A549 (cell line): ENCODE results near the gene DDB1.

Experiments used
- SMC3 ChIP-seq: fragments of >200 bp; sonication (Bioruptor Twin); formaldehyde crosslinking; IDR thresholded peaks from 3 replicates; pipeline ENCODE4 v1.6.1; 2018; ENCODE audit warnings: inconsistent platforms
- TF ChIP-seq, protein P1 (sequence below): fragments of >200 bp; sonication (Bioruptor Twin); formaldehyde crosslinking; IDR thresholded peaks from 3 replicates; pipeline ENCODE4 v1.5.1; 2016
- TF ChIP-seq, protein P2 (sequence below): fragments of 450-650 bp; IDR thresholded peaks from 2 replicates; pipeline ENCODE4 v1.6.1; 2014; ENCODE audit warnings: antibody characterized with exemption
- TF ChIP-seq, protein P3 (sequence below): fragments of 200-600 bp; sonication (generic); IDR thresholded peaks from 2 replicates; pipeline ENCODE4 v1.6.1; 2016; ENCODE audit warnings: antibody characterized with exemption, mild to moderate bottlenecking, moderate library complexity
- TF ChIP-seq, protein P4 (sequence below): fragments of >200 bp; sonication (Bioruptor Twin); formaldehyde crosslinking; IDR thresholded peaks from 2 replicates; pipeline ENCODE4 v1.6.1; 2016

DNA sequence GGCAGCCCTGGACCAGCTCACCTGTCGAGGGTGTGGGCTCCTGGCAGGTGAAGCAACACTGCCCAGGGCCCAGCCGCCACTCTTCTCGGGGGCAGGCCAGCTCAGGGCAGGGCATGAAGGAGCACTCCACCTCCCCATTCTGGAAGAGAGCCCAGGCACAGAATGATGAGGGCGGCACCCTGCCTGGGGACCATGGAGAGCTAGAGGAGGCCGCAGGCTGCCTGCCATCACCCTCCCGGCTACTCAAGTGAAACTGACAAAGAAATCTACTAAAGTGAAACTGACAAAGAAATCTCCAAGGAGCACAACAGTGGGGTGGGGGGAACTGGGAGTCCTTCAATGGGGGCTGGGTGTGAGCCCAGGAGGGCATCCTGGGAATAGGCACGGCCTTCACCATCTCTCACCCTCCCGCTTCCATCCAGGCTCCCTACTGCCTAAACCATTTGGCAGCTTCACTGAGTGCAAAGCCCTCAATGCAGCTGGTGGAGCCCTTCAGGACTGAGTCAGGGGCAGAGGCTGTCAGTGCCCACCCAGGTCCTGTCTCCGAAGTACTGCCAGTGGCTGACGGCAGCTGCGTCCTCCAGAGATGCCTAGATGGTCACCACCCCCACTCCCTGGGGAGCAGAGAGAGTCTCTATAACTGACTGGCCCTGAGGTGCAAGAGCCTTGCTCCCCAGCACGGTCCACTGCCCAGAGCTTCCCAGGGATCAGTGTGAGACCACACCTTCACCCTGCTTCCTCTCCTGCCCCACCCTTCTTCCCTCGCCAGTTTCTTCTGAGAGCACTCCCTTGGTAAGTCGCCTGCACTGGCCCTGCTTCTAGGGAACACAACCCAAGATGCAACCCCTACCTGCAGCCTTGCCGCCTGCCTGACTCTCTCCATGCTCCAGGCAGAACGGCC, 59.5 kb downstream of the DDB1 start:
- TF ChIP-seq, protein P1, sequence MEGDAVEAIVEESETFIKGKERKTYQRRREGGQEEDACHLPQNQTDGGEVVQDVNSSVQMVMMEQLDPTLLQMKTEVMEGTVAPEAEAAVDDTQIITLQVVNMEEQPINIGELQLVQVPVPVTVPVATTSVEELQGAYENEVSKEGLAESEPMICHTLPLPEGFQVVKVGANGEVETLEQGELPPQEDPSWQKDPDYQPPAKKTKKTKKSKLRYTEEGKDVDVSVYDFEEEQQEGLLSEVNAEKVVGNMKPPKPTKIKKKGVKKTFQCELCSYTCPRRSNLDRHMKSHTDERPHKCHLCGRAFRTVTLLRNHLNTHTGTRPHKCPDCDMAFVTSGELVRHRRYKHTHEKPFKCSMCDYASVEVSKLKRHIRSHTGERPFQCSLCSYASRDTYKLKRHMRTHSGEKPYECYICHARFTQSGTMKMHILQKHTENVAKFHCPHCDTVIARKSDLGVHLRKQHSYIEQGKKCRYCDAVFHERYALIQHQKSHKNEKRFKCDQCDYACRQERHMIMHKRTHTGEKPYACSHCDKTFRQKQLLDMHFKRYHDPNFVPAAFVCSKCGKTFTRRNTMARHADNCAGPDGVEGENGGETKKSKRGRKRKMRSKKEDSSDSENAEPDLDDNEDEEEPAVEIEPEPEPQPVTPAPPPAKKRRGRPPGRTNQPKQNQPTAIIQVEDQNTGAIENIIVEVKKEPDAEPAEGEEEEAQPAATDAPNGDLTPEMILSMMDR, result no peak
- TF ChIP-seq, protein P2, sequence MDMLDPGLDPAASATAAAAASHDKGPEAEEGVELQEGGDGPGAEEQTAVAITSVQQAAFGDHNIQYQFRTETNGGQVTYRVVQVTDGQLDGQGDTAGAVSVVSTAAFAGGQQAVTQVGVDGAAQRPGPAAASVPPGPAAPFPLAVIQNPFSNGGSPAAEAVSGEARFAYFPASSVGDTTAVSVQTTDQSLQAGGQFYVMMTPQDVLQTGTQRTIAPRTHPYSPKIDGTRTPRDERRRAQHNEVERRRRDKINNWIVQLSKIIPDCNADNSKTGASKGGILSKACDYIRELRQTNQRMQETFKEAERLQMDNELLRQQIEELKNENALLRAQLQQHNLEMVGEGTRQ, result no peak
- TF ChIP-seq, protein P3, sequence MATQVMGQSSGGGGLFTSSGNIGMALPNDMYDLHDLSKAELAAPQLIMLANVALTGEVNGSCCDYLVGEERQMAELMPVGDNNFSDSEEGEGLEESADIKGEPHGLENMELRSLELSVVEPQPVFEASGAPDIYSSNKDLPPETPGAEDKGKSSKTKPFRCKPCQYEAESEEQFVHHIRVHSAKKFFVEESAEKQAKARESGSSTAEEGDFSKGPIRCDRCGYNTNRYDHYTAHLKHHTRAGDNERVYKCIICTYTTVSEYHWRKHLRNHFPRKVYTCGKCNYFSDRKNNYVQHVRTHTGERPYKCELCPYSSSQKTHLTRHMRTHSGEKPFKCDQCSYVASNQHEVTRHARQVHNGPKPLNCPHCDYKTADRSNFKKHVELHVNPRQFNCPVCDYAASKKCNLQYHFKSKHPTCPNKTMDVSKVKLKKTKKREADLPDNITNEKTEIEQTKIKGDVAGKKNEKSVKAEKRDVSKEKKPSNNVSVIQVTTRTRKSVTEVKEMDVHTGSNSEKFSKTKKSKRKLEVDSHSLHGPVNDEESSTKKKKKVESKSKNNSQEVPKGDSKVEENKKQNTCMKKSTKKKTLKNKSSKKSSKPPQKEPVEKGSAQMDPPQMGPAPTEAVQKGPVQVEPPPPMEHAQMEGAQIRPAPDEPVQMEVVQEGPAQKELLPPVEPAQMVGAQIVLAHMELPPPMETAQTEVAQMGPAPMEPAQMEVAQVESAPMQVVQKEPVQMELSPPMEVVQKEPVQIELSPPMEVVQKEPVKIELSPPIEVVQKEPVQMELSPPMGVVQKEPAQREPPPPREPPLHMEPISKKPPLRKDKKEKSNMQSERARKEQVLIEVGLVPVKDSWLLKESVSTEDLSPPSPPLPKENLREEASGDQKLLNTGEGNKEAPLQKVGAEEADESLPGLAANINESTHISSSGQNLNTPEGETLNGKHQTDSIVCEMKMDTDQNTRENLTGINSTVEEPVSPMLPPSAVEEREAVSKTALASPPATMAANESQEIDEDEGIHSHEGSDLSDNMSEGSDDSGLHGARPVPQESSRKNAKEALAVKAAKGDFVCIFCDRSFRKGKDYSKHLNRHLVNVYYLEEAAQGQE, result no peak
- TF ChIP-seq, protein P4, sequence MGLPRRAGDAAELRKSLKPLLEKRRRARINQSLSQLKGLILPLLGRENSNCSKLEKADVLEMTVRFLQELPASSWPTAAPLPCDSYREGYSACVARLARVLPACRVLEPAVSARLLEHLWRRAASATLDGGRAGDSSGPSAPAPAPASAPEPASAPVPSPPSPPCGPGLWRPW, result no peak
- TF ChIP-seq SMC3, result no peak
